ENCODE measurements around the gene CELF6. TPM values are rescaled to one million over a fixed set of nuclear protein-coding genes. Genes with fewer than 3 reads are reported as not detected.

CELF6 gene
- total RNA-seq, 3 donors from 2014 or later (not counting 1 experiment from before 2014, with no cell fraction given), result 2.6 to 3.2 (median 2.8) TPM

- intact Hi-C loops (cut with micrococcal nuclease), result loop anchor here (5.0 to 10.0 kb wide), 3 partner anchors 161 to 361 kb away; partner anchors contain the start of gene ARIH1
- Histone ChIP-seq H3K36me3 (ENCODE audit: control insufficient read depth, insufficient read depth, low read length) (no peaks in the 10 kb centered on the region), H3K27me3 (ENCODE audit: control insufficient read depth, insufficient read depth, low read length) (no peaks in the 10 kb centered on the region), H3K4me1 (ENCODE audit: control insufficient read depth, insufficient read depth, low read length) (no peaks in the 10 kb centered on the region), H3K4me3 (ENCODE audit: low read length) (no peak overlapping the region), H3K9me3 (ENCODE audit: control insufficient read depth, insufficient read depth, low read length) (no peaks in the 10 kb centered on the region), H3K27ac (ENCODE audit: low read length) (no peak overlapping the region)
- ATAC-seq, result no peak
- Mint-ChIP-seq H3K27ac (no peak overlapping the region), H3K4me1 (peaks cover under 1 to 1% of the 10 kb centered on the region in 2 donors), H3K27me3 (ENCODE audit: low read depth in 2 of 2) (no peaks in the 10 kb centered on the region), H3K9me3 (no peaks in the 10 kb centered on the region), H3K4me3 (no peak overlapping the region), H3K36me3 (no peaks in the 10 kb centered on the region)
- TF ChIP-seq CTCF (IDR thresholded peaks at IDR 0.05), result no peak
- no peak for DNase-seq
- 88% methylated on average over 2 of the region's 2 CpGs for WGBS (ENCODE audit: insufficient coverage)
Observed at GRCh38 chr15:72313448-72313840, 6.5 kb downstream of the CELF6 start.

GRCh38 chr15:72312605-72313447, 7.1 kb downstream of the CELF6 start:
- WGBS (ENCODE audit: insufficient coverage), result 67% methylated on average over 2 of the region's 2 CpGs
- H3K4me3 Mint-ChIP-seq, result no peak overlapping the region
- Histone ChIP-seq H3K4me3 (ENCODE audit: low read length) (no peak overlapping the region), H3K27me3 (ENCODE audit: control insufficient read depth, insufficient read depth, low read length) (no peaks in the 10 kb centered on the region), H3K27ac (ENCODE audit: low read length) (no peak overlapping the region), H3K36me3 (ENCODE audit: control insufficient read depth, insufficient read depth, low read length) (no peaks in the 10 kb centered on the region), H3K4me1 (ENCODE audit: control insufficient read depth, insufficient read depth, low read length) (no peaks in the 10 kb centered on the region), H3K9me3 (ENCODE audit: control insufficient read depth, insufficient read depth, low read length) (no peaks in the 10 kb centered on the region)
- peak; percentile 74 for TF ChIP-seq CTCF (IDR thresholded peaks at IDR 0.05)
- DNase-seq, result peak; percentile 53 to 75
- H3K27ac Mint-ChIP-seq, result no peak overlapping the region
- H3K36me3 Mint-ChIP-seq, result no peaks in the 10 kb centered on the region
- ATAC-seq, result peak; percentile 87 to 100 (median 98)
- intact Hi-C loops (cut with micrococcal nuclease), result loop anchor here (5.0 to 10.0 kb wide), 3 partner anchors 162 to 362 kb away; partner anchors contain the start of gene ARIH1
- no peaks in the 10 kb centered on the region for H3K9me3 Mint-ChIP-seq
- H3K27me3 Mint-ChIP-seq (ENCODE audit: low read depth in 2 of 2), result no peaks in the 10 kb centered on the region
- H3K4me1 Mint-ChIP-seq, result no peaks in the 10 kb centered on the region

GRCh38 chr15:72307026-72307425, 12.9 kb downstream of the CELF6 start:
- no peak for TF ChIP-seq CTCF (IDR thresholded peaks at IDR 0.05)
- H3K27me3 ChIP-seq (ENCODE audit: control insufficient read depth, insufficient read depth, low read length), result no peaks in the 10 kb centered on the region
- Mint-ChIP-seq H3K36me3 (no peaks in the 10 kb centered on the region), H3K4me1 (peaks cover 0 to 15% of the 10 kb centered on the region in 2 donors), H3K27ac (peak overlapping the region in 1 of 2 donors; percentile 70), H3K9me3 (no peaks in the 10 kb centered on the region), H3K27me3 (ENCODE audit: low read depth in 2 of 2) (no peaks in the 10 kb centered on the region), H3K4me3 (no peak overlapping the region)
- H3K9me3 ChIP-seq (ENCODE audit: control insufficient read depth, insufficient read depth, low read length), result no peaks in the 10 kb centered on the region
- ATAC-seq (no peak), DNase-seq (no peak)
- H3K4me3 ChIP-seq (ENCODE audit: low read length), result no peak overlapping the region
- H3K4me1 ChIP-seq (ENCODE audit: control insufficient read depth, insufficient read depth, low read length), result no peaks in the 10 kb centered on the region
- intact Hi-C loops (cut with micrococcal nuclease), result no loop called here
- no peaks in the 10 kb centered on the region for H3K36me3 ChIP-seq (ENCODE audit: control insufficient read depth, insufficient read depth, low read length)
- WGBS (ENCODE audit: insufficient coverage), result 90% methylated on average over 5 of the region's 5 CpGs
- no peak overlapping the region for H3K27ac ChIP-seq (ENCODE audit: low read length)
